Neural cell (in vitro differentiated cells): ENCODE measurements around the gene TIMELESS.

Experiments
- EP300 ChIP-seq: fragments of 450-650 bp; conservative IDR thresholded peaks from 2 replicates; pipeline ENCODE4 v1.6.1; 2014; ENCODE audit warnings: antibody characterized with exemption, mild to moderate bottlenecking, moderate library complexity; ENCODE audit not compliant: poor library complexity, severe bottlenecking
- POLR2AphosphoS5 ChIP-seq: IDR thresholded peaks from 2 replicates; pipeline ENCODE4 v1.6.1; 2012
- TAF1 ChIP-seq: IDR thresholded peaks from 2 replicates; pipeline ENCODE4 v1.6.1; 2012; ENCODE audit warnings: low read depth
- TF ChIP-seq, protein P1 (sequence below): fragments of 450-650 bp; IDR thresholded peaks from 2 replicates; pipeline ENCODE4 v1.5.1; 2014; ENCODE audit warnings: antibody characterized with exemption, mild to moderate bottlenecking, moderate library complexity; ENCODE audit not compliant: poor library complexity, severe bottlenecking

GRCh38 chr12:56413392-56413791, 35.8 kb downstream of the TIMELESS start:
- TF ChIP-seq, protein P1, sequence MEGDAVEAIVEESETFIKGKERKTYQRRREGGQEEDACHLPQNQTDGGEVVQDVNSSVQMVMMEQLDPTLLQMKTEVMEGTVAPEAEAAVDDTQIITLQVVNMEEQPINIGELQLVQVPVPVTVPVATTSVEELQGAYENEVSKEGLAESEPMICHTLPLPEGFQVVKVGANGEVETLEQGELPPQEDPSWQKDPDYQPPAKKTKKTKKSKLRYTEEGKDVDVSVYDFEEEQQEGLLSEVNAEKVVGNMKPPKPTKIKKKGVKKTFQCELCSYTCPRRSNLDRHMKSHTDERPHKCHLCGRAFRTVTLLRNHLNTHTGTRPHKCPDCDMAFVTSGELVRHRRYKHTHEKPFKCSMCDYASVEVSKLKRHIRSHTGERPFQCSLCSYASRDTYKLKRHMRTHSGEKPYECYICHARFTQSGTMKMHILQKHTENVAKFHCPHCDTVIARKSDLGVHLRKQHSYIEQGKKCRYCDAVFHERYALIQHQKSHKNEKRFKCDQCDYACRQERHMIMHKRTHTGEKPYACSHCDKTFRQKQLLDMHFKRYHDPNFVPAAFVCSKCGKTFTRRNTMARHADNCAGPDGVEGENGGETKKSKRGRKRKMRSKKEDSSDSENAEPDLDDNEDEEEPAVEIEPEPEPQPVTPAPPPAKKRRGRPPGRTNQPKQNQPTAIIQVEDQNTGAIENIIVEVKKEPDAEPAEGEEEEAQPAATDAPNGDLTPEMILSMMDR = no peak
- TF ChIP-seq TAF1 = no peak
- no peak for TF ChIP-seq EP300
- no peak for TF ChIP-seq POLR2AphosphoS5
